22Rv1 (cell line): ENCODE data around the gene NPB.

Source experiments
- CTCF ChIP-seq: fragments of 450-650 bp; IDR thresholded peaks from 2 replicates; pipeline ENCODE4 v1.5.1; 2017; ENCODE audit warnings: mild to moderate bottlenecking
- ZFX ChIP-seq: fragments of 450-650 bp; IDR thresholded peaks from 2 replicates; pipeline ENCODE4 v1.6.1; 2017; ENCODE audit warnings: antibody characterized with exemption, borderline replicate concordance

GRCh38 chr17:81923302-81924260 is 21.5 kb downstream of the NPB start:
- no peak for TF ChIP-seq CTCF
- TF ChIP-seq ZFX = no peak
